C4-2B (cell line): ENCODE measurements around the gene RPSA.

Experiments used
- H3K27ac ChIP-seq: fragments of 450-650 bp; 2 replicates; pipeline ENCODE4 v1.5.1; 2017
- ZFX ChIP-seq: fragments of 450-650 bp; IDR thresholded peaks from 2 replicates; pipeline ENCODE4 v1.6.1; 2017
- TF ChIP-seq, protein P1 (sequence below): fragments of 450-650 bp; conservative IDR thresholded peaks from 2 replicates; pipeline ENCODE4 v1.5.1; 2017; ENCODE audit warnings: mild to moderate bottlenecking

Gene RPSA

GRCh38 chr3:39378088-39378487, 28.4 kb upstream of the RPSA start:
- H3K27ac ChIP-seq: no peak overlapping the region
- TF ChIP-seq, protein P1, sequence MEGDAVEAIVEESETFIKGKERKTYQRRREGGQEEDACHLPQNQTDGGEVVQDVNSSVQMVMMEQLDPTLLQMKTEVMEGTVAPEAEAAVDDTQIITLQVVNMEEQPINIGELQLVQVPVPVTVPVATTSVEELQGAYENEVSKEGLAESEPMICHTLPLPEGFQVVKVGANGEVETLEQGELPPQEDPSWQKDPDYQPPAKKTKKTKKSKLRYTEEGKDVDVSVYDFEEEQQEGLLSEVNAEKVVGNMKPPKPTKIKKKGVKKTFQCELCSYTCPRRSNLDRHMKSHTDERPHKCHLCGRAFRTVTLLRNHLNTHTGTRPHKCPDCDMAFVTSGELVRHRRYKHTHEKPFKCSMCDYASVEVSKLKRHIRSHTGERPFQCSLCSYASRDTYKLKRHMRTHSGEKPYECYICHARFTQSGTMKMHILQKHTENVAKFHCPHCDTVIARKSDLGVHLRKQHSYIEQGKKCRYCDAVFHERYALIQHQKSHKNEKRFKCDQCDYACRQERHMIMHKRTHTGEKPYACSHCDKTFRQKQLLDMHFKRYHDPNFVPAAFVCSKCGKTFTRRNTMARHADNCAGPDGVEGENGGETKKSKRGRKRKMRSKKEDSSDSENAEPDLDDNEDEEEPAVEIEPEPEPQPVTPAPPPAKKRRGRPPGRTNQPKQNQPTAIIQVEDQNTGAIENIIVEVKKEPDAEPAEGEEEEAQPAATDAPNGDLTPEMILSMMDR: peak; percentile 86
- TF ChIP-seq ZFX: no peak

DNA sequence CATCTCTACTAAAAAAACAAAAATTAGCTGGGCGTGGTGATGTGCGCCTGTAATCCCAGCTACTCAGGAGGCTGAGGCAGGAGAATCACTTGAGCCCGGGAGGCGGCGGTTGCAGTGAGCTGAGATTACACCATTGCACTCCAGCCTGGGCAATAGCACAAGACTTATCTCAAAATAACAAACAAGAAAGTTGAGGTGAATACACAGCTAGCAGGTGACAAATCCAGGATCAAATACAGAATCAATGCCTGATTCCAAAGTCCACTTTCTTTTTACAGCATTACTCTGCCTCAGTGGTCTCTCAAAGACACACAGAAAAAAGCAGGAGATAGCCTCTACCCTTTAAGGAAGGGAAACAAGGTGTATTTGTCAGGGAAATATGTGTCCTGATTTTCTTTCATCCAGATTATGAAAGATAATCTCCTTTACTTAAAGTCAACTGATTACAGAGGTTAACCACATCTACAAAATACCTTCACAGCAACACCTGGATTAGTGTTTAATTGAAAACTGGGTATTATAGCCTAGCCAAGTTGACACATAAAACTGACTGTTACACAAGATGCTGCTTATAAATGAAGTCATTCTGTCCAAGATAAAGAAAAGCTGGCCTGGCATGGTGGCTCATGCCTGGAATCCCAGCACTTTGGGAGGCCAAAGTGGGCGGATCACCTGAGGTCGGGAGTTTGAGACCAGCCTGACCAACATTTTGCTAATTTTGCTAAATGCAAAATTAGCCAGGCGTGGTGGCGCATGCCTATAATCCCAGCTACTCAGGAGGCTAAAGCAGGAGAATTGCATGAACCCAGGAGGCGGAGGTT, 27.4 kb upstream of the RPSA start:
- TF ChIP-seq, protein P1: no peak
- no peak for TF ChIP-seq ZFX
- no peak overlapping the region for H3K27ac ChIP-seq

DNA sequence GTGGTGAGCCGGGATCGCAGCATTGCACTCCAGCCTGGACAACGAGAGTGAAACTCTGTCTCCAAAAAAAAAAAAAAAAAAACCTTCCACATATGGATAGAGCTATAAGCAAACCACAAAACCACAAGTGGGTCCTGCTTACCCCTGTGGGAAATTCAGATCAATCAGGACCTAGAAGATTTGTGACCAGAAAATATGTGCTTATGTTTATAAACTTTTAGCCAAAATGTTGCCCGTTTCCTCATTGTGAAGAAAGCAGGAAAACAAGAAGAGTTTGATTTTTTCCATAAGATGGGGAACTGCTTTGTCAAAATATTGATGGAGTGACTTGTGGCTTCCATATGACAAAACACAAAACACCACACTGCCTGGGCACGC, 26.8 kb upstream of the RPSA start:
- no peak overlapping the region for H3K27ac ChIP-seq
- TF ChIP-seq, protein P1: no peak
- TF ChIP-seq ZFX: no peak

DNA sequence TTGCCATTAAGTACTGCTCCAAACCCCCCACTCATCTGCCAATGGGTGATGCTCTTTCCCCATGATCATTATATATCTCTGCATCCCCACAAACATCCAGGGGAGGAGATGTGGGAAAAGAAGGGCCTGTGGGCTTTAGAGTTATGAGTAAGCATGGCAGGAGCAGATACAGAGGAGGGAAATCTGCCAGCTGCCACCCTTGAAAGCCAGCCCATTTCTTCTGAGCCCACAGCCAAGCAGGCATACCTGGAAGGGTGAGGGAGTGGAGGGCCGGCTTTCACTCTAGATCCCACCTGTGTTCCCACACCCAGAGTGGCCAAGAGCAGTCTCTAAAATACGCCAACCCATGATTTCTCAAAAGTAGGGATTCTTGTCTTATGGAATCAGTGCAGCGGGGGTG, 25.1 kb upstream of the RPSA start:
- no peak overlapping the region for H3K27ac ChIP-seq
- TF ChIP-seq, protein P1: no peak
- TF ChIP-seq ZFX: no peak

DNA sequence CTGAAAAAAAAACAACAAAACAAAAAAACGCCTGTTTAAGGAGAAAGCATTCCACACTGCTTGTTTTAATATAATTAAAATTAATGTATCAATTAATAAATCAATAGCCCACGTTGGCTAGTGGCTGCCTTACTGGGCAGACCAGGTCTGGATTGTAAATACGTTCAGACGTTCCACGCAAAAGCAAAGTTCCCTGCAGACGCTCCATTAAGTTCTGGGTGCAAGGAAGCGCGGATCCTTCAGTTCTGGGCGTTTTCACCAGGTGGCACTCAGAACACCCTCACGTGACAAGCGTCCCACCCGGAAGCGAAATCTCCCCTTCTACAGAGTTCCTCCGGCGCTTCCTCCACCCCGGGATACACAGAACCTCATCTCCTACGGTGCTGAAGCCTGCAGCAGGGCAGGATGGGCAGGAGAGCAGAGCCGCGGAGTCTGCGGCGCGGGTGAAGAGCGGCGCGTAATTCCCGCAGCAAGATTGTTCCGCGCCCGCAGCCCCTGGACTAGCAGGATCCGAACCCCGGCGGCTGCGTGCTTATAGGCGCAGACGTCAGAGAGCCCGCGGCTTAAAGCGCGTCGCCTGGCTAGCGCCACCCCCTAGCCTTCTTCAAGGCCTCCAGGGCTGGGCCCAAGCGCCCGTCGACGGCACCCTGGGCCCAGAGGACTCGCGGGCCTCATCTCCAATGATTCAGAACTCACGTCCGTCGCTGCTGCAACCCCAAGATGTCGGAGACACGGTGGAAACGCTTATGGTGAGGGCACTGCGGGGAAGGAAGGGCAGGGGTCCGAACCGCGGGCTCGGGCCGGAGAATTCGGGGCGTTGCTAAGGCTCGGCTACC, 23.3 kb upstream of the RPSA start, which contains the start of gene SLC25A38:
TSS of gene SLC25A38 (plus strand) at position 326 of the 836 bp plus-strand sequence. CDS start at position 681, 355 bp downstream.
- peak within 1 kb of the TSS; percentile 90 for H3K27ac ChIP-seq
- TF ChIP-seq ZFX: no peak; the same call in 1 of the 2 replicates
- TF ChIP-seq, protein P1: peak; percentile 37

- TF ChIP-seq, protein P1: no peak
- TF ChIP-seq ZFX: peak; percentile 94
- H3K27ac ChIP-seq: peak overlapping the region; percentile 90
Observed at GRCh38 chr3:39383881-39384664, 22.4 kb upstream of the RPSA start.
